ENCODE results near the gene ZBTB48.
"Not testable (repeated sequence)": the region's sequence is repeated elsewhere in the genome, so short reads cannot be mapped to it uniquely, and the experiment has no call there.

Gene ZBTB48

DNA sequence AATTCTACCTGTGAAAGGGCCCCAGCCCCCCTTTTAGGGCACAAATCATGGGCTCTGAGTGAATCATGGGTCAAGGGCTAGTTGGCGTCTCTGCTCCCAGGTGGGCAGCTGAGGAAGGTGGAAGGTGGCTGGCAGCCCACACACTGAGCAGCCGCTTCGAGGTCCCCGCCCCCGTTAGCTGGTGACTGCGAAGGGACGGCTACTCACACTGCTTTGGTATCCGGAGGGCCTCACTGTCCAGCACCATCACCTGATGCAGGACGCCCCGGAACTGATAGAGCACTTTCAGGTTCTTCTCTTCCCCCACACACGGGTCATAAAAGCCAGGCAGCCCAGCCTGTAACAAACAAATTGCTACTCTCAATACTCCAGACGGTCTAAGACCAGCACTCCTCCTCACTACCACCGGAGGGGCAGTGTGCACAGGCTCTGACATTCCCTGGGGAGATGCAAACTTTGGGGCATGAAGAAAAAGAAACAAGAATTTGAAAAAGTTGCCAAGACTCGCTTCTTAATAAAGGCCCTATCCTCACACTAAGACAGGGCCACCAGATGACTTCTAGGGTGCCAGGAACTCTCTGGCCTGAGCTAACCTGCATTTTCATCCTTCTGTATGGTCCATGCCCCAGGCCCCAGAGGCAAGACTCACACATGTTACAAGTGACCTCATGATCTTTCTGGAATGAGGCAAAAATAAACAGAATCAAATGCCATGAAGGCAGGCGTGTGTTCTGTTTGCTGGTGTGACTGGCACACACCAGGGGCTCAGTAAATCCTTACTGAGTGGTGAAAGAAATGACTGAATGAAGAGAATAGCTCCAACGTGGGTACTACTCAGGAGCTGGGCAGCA lies 56.3 kb downstream of the ZBTB48 start:
- no peak for DNase-seq

DNA sequence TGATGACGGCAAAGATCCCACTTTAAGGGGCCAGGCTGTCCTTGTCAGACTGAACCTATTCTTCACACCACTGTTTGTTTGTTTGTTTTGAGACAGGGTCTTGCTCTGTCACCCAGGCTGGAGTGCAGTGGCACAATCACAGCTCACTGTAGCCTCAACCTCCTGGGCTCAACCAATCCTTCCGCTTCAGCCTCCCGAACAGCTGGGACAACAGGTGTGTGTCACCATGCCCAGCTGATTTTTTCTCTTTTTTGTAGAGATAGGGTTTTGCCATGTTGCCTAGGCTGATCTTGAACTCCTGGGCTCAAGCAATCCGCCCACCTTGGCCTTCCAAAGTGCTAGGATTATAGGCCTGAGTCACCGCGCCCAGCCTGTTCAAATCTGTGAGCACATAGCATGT lies 57.0 kb downstream of the ZBTB48 start:
- not testable (repeated sequence) for DNase-seq

DNA sequence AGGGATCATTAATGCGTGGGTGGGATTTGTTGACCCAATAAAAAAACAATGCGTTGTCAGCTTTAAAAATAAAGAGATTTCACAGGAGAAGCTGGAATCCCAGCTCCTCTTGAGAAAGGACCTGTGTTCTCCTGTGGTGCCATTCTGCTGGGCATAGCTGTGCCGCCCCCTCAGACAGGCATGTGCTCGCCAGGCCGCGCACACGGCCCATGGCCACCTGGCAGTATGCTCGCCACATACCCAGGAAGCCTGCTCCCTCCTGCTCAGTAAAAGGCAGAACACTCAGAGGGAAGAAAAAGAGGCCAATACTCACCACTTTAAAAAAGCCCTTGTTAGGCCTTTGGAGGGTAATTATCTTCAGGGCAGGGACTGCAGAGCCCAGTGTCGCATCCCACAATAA lies 58.0 kb downstream of the ZBTB48 start:
- no peak for DNase-seq

DNA sequence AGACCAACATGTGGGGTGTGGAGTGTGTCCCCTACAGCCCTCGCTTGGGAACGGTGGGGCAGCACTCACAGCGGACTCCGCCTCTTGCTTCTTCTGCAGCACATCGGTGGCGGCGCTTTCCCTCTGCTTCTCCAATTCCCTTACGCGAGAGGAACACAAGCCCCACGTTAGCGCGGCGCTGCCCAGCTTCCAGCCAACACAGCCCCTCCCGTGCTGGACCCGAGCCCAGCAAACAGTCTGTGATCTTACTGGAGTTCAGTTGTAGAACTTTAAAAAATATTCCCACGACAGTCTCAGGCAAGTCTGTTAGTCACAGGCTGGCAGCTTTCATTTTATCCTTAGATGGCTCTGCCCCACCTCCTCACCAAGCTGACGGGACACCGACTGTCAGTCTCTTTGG lies 58.4 kb downstream of the ZBTB48 start:
- no peak for DNase-seq
